ENCODE results near the gene SREBF1. TPM values are rescaled to one million over a fixed set of nuclear protein-coding genes. Genes with fewer than 3 reads are reported as not detected.

Gene SREBF1
- total and polyA plus RNA-seq, 2 of the 8 experiments (the other 6 are each of a cell fraction or from before 2014, with no cell fraction given), result 28.6 to 70.8 TPM

GRCh38 chr17:17853811-17854447 is 17.1 kb upstream of the SREBF1 start:
- no peak overlapping the region for H3K4ac ChIP-seq (replicated peaks; ENCODE audit: insufficient read length, low read depth, low read length)
- no peaks in the 10 kb centered on the region for H4K20me1 ChIP-seq (replicated peaks in 1 of 2; ENCODE audit: control insufficient read depth in 1 of 2, insufficient read depth in 2 of 2, low read length in 2 of 2)
- H3K4me1 ChIP-seq (replicated peaks in 1 of 4; ENCODE audit: control insufficient read depth in 3 of 4, insufficient read depth in 4 of 4, low read length in 3 of 4), result peaks cover 0 to 18% (median 12%) of the 10 kb centered on the region in 4 experiments; a peak in 6 of 7 replicates
- no peak overlapping the region for H3K4me3 ChIP-seq (ENCODE audit: extremely low read depth in 1 of 4, insufficient read depth in 2 of 4, low read depth in 3 of 4, low read length in 4 of 4)
- no peak overlapping the region for H4K91ac ChIP-seq (replicated peaks; ENCODE audit: insufficient read length, low read length)
- no peak overlapping the region for H3K4me2 ChIP-seq (ENCODE audit: insufficient read depth in 1 of 2, low read depth in 2 of 2, low read length in 2 of 2)
- CTCF ChIA-PET (ENCODE audit: partially characterized antibody), result interaction anchor here (0.6 to 26.2 kb wide), 13 partner anchors 8 to 477 kb away, joined by 3 to 404 read pairs (median 4); partner anchors contain the start of gene SREBF1
- no peak overlapping the region for H2AFZ ChIP-seq (ENCODE audit: low read length)
- no peaks in the 10 kb centered on the region for H3K23me2 ChIP-seq (ENCODE audit: low read depth, low read length)
- H2BK5ac ChIP-seq (ENCODE audit: low read depth, low read length), result no peak overlapping the region
- FAIRE-seq (no peak), DNase-seq (ENCODE audit: low read depth in 1 of 2, low spot score in 2 of 2) (no peak)
- no peak overlapping the region for H4K8ac ChIP-seq (ENCODE audit: extremely low read depth, insufficient read depth, low read length)
- no peak overlapping the region for H2BK20ac ChIP-seq (ENCODE audit: low read length)
- no peaks in the 10 kb centered on the region for H3K79me1 ChIP-seq (ENCODE audit: low read depth, low read length)
- no peaks in the 10 kb centered on the region for H3K9me3 ChIP-seq (ENCODE audit: insufficient read depth in 2 of 2, low read depth in 1 of 2, low read length in 1 of 2)
- no peaks in the 10 kb centered on the region; a peak in 1 of 7 replicates for H3K27me3 ChIP-seq (replicated peaks in 1 of 4; ENCODE audit: control insufficient read depth in 3 of 4, extremely low read depth in 1 of 4, insufficient read depth in 3 of 4, low read length in 3 of 4)
- no peak overlapping the region for H4K5ac ChIP-seq (ENCODE audit: insufficient read length, low read depth, low read length)
- H2AK5ac ChIP-seq (ENCODE audit: low read depth, low read length), result no peak overlapping the region
- no peaks in the 10 kb centered on the region for H3K36me3 ChIP-seq (ENCODE audit: control insufficient read depth in 2 of 4, insufficient read depth in 4 of 4, low read length in 3 of 4)
- no peak overlapping the region for H2BK120ac ChIP-seq (replicated peaks; ENCODE audit: low read depth, low read length)
- no peak overlapping the region for H3K27ac ChIP-seq (ENCODE audit: low read depth, low read length)
- 94% methylated on average over 8 of the region's 8 CpGs; no CpG with 5 or more reads in 1 of the 2 experiments for WGBS, 2 experiments (ENCODE audit: extremely low coverage in 1 of 2, insufficient coverage in 1 of 2, insufficient read length in 1 of 2, insufficient replicate concordance in 2 of 2, low coverage in 1 of 2, low lambda C conversion rate in 2 of 2, missing lambda C conversion rate in 1 of 2)
- no peak overlapping the region for H3K56ac ChIP-seq (replicated peaks; ENCODE audit: insufficient read length, low read depth, low read length)
- no peak overlapping the region for H2BK15ac ChIP-seq (ENCODE audit: low read length)
- no peak overlapping the region for H3K18ac ChIP-seq (ENCODE audit: extremely low read depth, low read length)
- no peaks in the 10 kb centered on the region for H3K79me2 ChIP-seq (ENCODE audit: control insufficient read depth in 1 of 2, insufficient read depth in 2 of 2, low read length in 2 of 2)
- no peak overlapping the region for H3K9ac ChIP-seq (replicated peaks in 1 of 4; ENCODE audit: extremely low read depth in 1 of 4, low read depth in 3 of 4, low read length in 3 of 4)
- H3K14ac ChIP-seq (ENCODE audit: insufficient read length), result no peak overlapping the region
- POLR2A ChIA-PET (ENCODE audit: partially characterized antibody), result interaction anchor here (0.5 to 12.1 kb wide), 4 partner anchors 14 to 72 kb away, joined by 3 to 122 read pairs (median 4); partner anchors contain the start of gene SREBF1
- H3K23ac ChIP-seq (ENCODE audit: insufficient read length), result no peak overlapping the region
- H2BK12ac ChIP-seq (ENCODE audit: low read depth, low read length), result no peak overlapping the region
- TF ChIP-seq CEBPB (IDR thresholded peaks at IDR 0.05; ENCODE audit: low read depth, low read length) (no peak), CTBP2 (IDR thresholded peaks at IDR 0.05; ENCODE audit: borderline replicate concordance, insufficient read depth, insufficient read length, low read length) (no peak), SP4 (IDR thresholded peaks at IDR 0.05; ENCODE audit: low read length) (no peak), BACH1 (IDR thresholded peaks at IDR 0.05; ENCODE audit: low read length) (no peak), BCL11A (IDR thresholded peaks at IDR 0.05; ENCODE audit: low read depth in 2 of 2, low read length in 2 of 2) (no peak), FOSL1 (IDR thresholded peaks at IDR 0.05; ENCODE audit: insufficient read depth, low read depth, low read length) (no peak), HDAC6 (IDR thresholded peaks at IDR 0.05; ENCODE audit: low read depth, low read length) (no peak), TBP (IDR thresholded peaks at IDR 0.05; ENCODE audit: low read depth, low read length) (no peak), POLR2AphosphoS5 (IDR thresholded peaks at IDR 0.05; ENCODE audit: low read depth, low read length) (no peak), E2F6 (IDR thresholded peaks at IDR 0.05) (no peak)
- TF ChIP-seq, protein P1, sequence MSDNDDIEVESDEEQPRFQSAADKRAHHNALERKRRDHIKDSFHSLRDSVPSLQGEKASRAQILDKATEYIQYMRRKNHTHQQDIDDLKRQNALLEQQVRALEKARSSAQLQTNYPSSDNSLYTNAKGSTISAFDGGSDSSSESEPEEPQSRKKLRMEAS (IDR thresholded peaks at IDR 0.05), result no peak
- TF ChIP-seq, protein P2, sequence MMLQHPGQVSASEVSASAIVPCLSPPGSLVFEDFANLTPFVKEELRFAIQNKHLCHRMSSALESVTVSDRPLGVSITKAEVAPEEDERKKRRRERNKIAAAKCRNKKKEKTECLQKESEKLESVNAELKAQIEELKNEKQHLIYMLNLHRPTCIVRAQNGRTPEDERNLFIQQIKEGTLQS (IDR thresholded peaks at IDR 0.05; ENCODE audit: insufficient read depth, low read depth, low read length), result no peak
